ENCODE data around the gene FAM193B. TPM values are rescaled to one million over a fixed set of nuclear protein-coding genes. Genes with fewer than 3 reads are reported as not detected.
A peak's percentile ranks its signal among the peaks of the same experiment; 100 is the strongest.

FAM193B gene
- total and polyA plus RNA-seq, 9 of the 15 experiments (the other 6 are each of a cell fraction or from before 2014, with no cell fraction given), result 4.4 to 76.4 (median 37.3) TPM

DNA sequence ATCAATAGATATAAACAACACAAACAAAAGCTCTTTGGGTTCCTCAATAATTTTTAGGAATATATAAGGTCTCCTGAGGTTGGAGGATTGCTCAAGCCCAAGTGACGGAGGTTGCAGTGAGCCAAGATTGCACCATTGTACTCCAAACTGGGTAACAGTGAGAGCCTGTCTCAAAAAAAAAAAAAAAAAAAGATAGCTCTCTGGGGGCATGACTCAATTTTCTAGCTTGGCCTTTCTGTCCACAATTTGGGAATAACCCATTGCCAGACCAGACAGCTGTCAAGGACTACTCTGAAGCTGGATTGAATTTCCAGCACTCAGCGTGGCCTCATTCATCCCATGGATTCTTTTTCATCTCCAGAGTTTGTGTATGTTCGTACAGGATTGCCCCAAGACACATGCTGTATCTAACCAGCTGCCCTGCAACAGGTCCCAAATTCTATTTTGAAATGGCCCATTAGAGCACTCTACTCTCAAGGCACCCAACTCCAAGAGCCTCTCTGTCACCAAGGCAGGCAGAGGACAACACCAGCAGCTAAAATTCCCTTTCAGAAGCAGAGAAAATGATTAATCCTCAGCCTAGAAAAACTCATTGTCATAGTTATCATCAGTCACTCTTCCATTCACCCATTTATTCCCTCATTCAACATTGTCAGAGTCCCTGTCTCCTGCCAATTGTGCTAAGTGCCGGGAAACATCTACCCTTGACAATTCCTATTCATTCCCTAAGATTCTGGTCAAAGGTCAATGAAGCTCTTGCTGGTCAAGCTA, 8.7 kb downstream of the FAM193B start (continued):
- no peak for TF ChIP-seq ZNF507 (tag; conservative IDR thresholded peaks at IDR 0.05)
- no peak for TF ChIP-seq NELFE (IDR thresholded peaks at IDR 0.05; ENCODE audit: insufficient read depth, insufficient read length)
- TF ChIP-seq POLR2H (tag; IDR thresholded peaks at IDR 0.05; ENCODE audit: low read depth), result peak; percentile 37; the same call in 1 of the 2 replicates
- no peak for TF ChIP-seq ZC3H8 (IDR thresholded peaks at IDR 0.05)
- TF ChIP-seq PURB (CRISPR knock-in tag; IDR thresholded peaks at IDR 0.05; ENCODE audit: low read depth), result no peak
- TF ChIP-seq FUS (optimal IDR thresholded peaks at IDR 0.05; ENCODE audit: low read depth, low read length), result no peak
- TF ChIP-seq, protein P1, sequence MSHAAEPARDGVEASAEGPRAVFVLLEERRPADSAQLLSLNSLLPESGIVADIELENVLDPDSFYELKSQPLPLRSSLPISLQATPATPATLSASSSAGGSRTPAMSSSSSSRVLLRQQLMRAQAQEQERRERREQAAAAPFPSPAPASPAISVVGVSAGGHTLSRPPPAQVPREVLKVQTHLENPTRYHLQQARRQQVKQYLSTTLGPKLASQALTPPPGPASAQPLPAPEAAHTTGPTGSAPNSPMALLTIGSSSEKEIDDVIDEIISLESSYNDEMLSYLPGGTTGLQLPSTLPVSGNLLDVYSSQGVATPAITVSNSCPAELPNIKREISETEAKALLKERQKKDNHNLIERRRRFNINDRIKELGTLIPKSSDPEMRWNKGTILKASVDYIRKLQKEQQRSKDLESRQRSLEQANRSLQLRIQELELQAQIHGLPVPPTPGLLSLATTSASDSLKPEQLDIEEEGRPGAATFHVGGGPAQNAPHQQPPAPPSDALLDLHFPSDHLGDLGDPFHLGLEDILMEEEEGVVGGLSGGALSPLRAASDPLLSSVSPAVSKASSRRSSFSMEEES (CRISPR knock-in tag; IDR thresholded peaks at IDR 0.05), result no peak
- no peak for TF ChIP-seq ZNF274 (IDR thresholded peaks at IDR 0.05; ENCODE audit: borderline replicate concordance, low read depth, low read length)
- no peak for TF ChIP-seq CAMTA2 (CRISPR knock-in tag; conservative IDR thresholded peaks at IDR 0.05)
- no peak for TF ChIP-seq BRF1 (IDR thresholded peaks at IDR 0.05; ENCODE audit: borderline replicate concordance, extremely low read depth, insufficient read length)
- no peak for TF ChIP-seq ZKSCAN1 (IDR thresholded peaks at IDR 0.05; ENCODE audit: low read depth, low read length)
- no peak for TF ChIP-seq MTA2 (IDR thresholded peaks at IDR 0.05; ENCODE audit: low read depth)
- no peak for TF ChIP-seq FOSL1 (tag; conservative IDR thresholded peaks at IDR 0.05)
- no peak for TF ChIP-seq GABPA (tag; conservative IDR thresholded peaks at IDR 0.05; ENCODE audit: low read depth)
- TF ChIP-seq CXXC5 (CRISPR knock-in tag; IDR thresholded peaks at IDR 0.05), result peak; percentile 32; the same call in 1 of the 2 replicates
- no peak for TF ChIP-seq NONO (IDR thresholded peaks at IDR 0.05; ENCODE audit: low read depth in 2 of 2, low read length in 1 of 2)
- TF ChIP-seq MYC (IDR thresholded peaks at IDR 0.05; ENCODE audit: low read depth, low read length), result no peak
- TF ChIP-seq MYC (CRISPR knock-in tag; IDR thresholded peaks at IDR 0.05; ENCODE audit: borderline replicate concordance, low read depth), result no peak
- no peak for TF ChIP-seq SP1 (CRISPR knock-in tag; IDR thresholded peaks at IDR 0.05)
- no peak for TF ChIP-seq TBL1XR1 (IDR thresholded peaks at IDR 0.05; ENCODE audit: low read length in 2 of 2)
- no peak for TF ChIP-seq BCL6 (CRISPR knock-in tag; IDR thresholded peaks at IDR 0.05)
- TF ChIP-seq ZNF583 (CRISPR knock-in tag; IDR thresholded peaks at IDR 0.05), result no peak
- TF ChIP-seq NFE2L1 (tag; IDR thresholded peaks at IDR 0.05; ENCODE audit: borderline replicate concordance, low read depth), result no peak
- TF ChIP-seq, protein P2, sequence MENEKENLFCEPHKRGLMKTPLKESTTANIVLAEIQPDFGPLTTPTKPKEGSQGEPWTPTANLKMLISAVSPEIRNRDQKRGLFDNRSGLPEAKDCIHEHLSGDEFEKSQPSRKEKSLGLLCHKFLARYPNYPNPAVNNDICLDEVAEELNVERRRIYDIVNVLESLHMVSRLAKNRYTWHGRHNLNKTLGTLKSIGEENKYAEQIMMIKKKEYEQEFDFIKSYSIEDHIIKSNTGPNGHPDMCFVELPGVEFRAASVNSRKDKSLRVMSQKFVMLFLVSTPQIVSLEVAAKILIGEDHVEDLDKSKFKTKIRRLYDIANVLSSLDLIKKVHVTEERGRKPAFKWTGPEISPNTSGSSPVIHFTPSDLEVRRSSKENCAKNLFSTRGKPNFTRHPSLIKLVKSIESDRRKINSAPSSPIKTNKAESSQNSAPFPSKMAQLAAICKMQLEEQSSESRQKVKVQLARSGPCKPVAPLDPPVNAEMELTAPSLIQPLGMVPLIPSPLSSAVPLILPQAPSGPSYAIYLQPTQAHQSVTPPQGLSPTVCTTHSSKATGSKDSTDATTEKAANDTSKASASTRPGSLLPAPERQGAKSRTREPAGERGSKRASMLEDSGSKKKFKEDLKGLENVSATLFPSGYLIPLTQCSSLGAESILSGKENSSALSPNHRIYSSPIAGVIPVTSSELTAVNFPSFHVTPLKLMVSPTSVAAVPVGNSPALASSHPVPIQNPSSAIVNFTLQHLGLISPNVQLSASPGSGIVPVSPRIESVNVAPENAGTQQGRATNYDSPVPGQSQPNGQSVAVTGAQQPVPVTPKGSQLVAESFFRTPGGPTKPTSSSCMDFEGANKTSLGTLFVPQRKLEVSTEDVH (IDR thresholded peaks at IDR 0.05; ENCODE audit: low read depth, partially characterized antibody), result no peak
- TF ChIP-seq BACH1 (tag; IDR thresholded peaks at IDR 0.05), result no peak
- TF ChIP-seq MTA3 (IDR thresholded peaks at IDR 0.05; ENCODE audit: borderline replicate concordance), result 0 out of 2 replicates have a peak, but pooled peaks have one; percentile 22
- TF ChIP-seq PHB (CRISPR knock-in tag; IDR thresholded peaks at IDR 0.05), result no peak
- TF ChIP-seq RFX1 (IDR thresholded peaks at IDR 0.05), result no peak

All from K562 (cell line).